ES-I3 (cell line): ENCODE results near the gene HHAT.

Source experiments
- H3K36me3 ChIP-seq: 2 replicates; pipeline ENCODE4 v1.6.1; 2013; ENCODE audit warnings: mild to moderate bottlenecking, low read length, control low read depth, moderate library complexity; ENCODE audit not compliant: insufficient read depth
- H3K4me1 ChIP-seq: 2 replicates; pipeline ENCODE4 v1.6.1; 2013; ENCODE audit warnings: mild to moderate bottlenecking, control low read depth, low read length; ENCODE audit not compliant: insufficient read depth
- H3K9ac ChIP-seq: 2 replicates; pipeline ENCODE4 v1.6.1; 2013; ENCODE audit warnings: low read depth, mild to moderate bottlenecking, low read length, moderate library complexity
- H3K9me3 ChIP-seq: 2 replicates; pipeline ENCODE4 v1.6.1; 2013; ENCODE audit warnings: mild to moderate bottlenecking, low read length, moderate library complexity; ENCODE audit not compliant: control insufficient read depth, insufficient read depth

HHAT gene

GRCh38 chr1:210587566-210587965 lies 258.9 kb downstream of the HHAT start:
- Histone ChIP-seq H3K36me3 (no peaks in the 10 kb centered on the region), H3K9ac (no peak overlapping the region), H3K4me1 (no peaks in the 10 kb centered on the region), H3K9me3 (no peaks in the 10 kb centered on the region)

DNA sequence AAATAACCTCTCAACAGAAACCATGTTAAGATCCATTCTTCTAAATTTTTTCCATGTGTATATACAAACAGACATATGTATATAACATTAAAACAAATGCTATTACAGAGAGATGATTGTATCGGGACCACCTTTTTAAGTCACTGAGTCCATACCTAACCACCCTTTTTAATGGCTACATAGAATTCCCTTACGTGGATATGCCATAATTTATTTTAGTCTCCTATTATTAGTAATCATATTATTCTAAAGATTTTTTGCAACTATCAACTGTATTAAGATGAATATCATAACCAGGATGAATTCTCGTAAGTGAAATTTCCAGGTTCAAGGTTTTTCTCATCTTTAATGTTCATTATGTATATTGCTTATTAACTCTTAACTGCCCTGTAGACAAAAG lies 259.7 kb downstream of the HHAT start:
- Histone ChIP-seq H3K4me1 (no peaks in the 10 kb centered on the region), H3K9ac (no peak overlapping the region), H3K36me3 (no peaks in the 10 kb centered on the region), H3K9me3 (no peaks in the 10 kb centered on the region)

- no peaks in the 10 kb centered on the region for H3K36me3 ChIP-seq
Measured at GRCh38 chr1:210588946-210589345, 260.2 kb downstream of the HHAT start.

GRCh38 chr1:210591214-210591613 lies 262.5 kb downstream of the HHAT start:
- H3K36me3 ChIP-seq, result no peaks in the 10 kb centered on the region

More at GRCh38 chr1:210588946-210589345, 260.2 kb downstream of the HHAT start:
- Histone ChIP-seq H3K9ac (no peak overlapping the region), H3K9me3 (no peaks in the 10 kb centered on the region), H3K4me1 (no peaks in the 10 kb centered on the region)

GRCh38 chr1:210594605-210595004 lies 265.9 kb downstream of the HHAT start:
- peaks cover 19% of the 10 kb centered on the region for H3K4me1 ChIP-seq
- H3K36me3 ChIP-seq, result no peaks in the 10 kb centered on the region
- no peaks in the 10 kb centered on the region for H3K9me3 ChIP-seq
- no peak overlapping the region for H3K9ac ChIP-seq

More at GRCh38 chr1:210591214-210591613, 262.5 kb downstream of the HHAT start:
- H3K9ac ChIP-seq, result no peak overlapping the region
- H3K4me1 ChIP-seq, result no peaks in the 10 kb centered on the region
- H3K9me3 ChIP-seq, result no peaks in the 10 kb centered on the region

DNA sequence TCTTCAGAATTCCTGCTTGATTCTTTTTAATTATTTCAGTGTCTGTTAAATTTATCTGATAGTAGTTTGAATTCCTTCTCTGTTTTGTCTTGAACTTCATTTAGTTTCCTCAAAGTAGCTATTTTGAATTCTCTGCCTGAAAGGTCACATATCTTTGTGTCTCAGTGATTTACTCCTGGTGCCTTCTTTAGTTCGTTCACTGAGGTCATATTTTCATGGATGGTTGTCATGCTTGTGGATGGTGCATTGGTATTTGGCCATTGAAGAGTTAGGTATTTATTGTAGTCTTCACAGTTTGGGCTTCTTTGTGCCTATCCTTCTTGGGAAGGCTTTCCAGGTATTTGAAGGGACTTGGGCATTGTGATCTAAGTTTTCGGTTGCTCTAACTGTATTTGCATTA lies 267.9 kb downstream of the HHAT start:
- no peaks in the 10 kb centered on the region for H3K9me3 ChIP-seq
- no peaks in the 10 kb centered on the region for H3K36me3 ChIP-seq
- no peak overlapping the region for H3K9ac ChIP-seq
- H3K4me1 ChIP-seq, result peaks cover 19% of the 10 kb centered on the region

GRCh38 chr1:210597555-210598134 lies 268.9 kb downstream of the HHAT start:
- Histone ChIP-seq H3K9me3 (no peaks in the 10 kb centered on the region), H3K36me3 (no peaks in the 10 kb centered on the region), H3K9ac (no peak overlapping the region), H3K4me1 (peaks cover 19% of the 10 kb centered on the region)

- Histone ChIP-seq H3K4me1 (peaks cover 19% of the 10 kb centered on the region), H3K9ac (no peak overlapping the region), H3K9me3 (no peaks in the 10 kb centered on the region), H3K36me3 (no peaks in the 10 kb centered on the region)
Measured at GRCh38 chr1:210598135-210598652, 269.5 kb downstream of the HHAT start.

- peaks cover 19% of the 10 kb centered on the region for H3K4me1 ChIP-seq
- H3K9me3 ChIP-seq, result no peaks in the 10 kb centered on the region
- H3K9ac ChIP-seq, result no peak overlapping the region
- no peaks in the 10 kb centered on the region for H3K36me3 ChIP-seq
Measured at GRCh38 chr1:210600421-210601159, 271.9 kb downstream of the HHAT start.

DNA sequence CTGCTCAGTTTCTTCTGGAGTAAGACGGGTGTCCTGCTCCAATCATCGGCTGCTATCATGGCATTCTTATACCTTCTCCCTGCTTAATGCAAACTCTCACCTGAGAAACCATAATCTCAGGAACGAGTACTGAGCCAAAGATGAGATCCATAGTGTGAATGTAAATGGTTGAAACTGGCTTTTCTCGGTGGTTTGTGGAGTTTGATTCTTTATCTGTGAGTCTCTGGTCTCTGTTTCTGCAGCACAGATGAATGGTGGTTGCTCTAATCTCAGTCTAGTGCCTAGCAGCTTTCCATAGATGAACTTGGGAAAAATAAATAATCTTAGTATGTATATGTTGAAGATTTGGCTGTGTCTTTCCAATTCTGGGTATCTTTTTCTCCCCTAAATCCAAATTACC lies 274.4 kb downstream of the HHAT start:
- H3K36me3 ChIP-seq, result no peaks in the 10 kb centered on the region
- peaks cover 7% of the 10 kb centered on the region; the same call in 1 of the 2 replicates for H3K4me1 ChIP-seq
- H3K9me3 ChIP-seq, result no peaks in the 10 kb centered on the region
- no peak overlapping the region for H3K9ac ChIP-seq

DNA sequence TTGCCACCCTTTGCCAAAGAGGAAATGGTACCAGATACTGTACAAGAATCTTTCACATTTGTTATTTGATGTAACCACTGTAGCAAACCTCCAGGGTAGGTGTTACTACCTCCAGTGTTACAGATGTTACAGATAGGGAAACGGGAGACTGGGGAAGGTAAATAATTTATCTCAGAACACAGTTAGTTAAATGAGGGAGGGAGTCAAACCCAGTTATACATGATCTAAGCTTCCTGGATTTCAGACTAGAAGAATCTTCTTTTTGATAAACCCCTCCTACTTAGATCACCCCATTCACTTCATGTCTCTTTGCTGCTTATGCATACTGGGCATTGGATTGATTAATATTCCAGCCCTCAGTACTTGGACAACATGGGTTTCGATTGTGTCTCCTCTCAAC lies 276.4 kb downstream of the HHAT start:
- no peaks in the 10 kb centered on the region for H3K9me3 ChIP-seq

DNA sequence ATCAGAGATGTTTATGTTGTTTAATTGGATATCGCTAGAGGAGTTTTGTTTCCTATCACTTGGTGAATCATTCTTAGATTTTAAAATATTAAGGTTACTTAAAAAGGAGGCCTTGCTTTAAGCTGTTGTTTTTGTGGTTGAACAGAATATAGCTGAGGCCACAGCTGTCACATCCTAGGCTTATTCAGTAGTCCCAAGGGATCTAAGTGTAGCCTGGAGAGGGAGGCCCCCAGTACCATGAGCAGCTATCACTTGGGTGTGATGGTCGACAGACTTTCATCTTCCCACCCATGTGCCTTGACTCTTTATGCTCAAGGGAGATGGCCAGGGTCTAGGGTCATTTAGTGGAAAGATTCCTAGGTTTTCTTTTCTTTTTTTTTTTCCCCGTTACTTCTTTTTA lies 278.7 kb downstream of the HHAT start:
- Histone ChIP-seq H3K9me3 (no peaks in the 10 kb centered on the region), H3K36me3 (no peaks in the 10 kb centered on the region), H3K9ac (no peak overlapping the region), H3K4me1 (no peaks in the 10 kb centered on the region)

More for the DNA sequence above, 276.4 kb downstream of the HHAT start:
- no peak overlapping the region for H3K9ac ChIP-seq
- no peaks in the 10 kb centered on the region for H3K36me3 ChIP-seq
- no peaks in the 10 kb centered on the region for H3K4me1 ChIP-seq

DNA sequence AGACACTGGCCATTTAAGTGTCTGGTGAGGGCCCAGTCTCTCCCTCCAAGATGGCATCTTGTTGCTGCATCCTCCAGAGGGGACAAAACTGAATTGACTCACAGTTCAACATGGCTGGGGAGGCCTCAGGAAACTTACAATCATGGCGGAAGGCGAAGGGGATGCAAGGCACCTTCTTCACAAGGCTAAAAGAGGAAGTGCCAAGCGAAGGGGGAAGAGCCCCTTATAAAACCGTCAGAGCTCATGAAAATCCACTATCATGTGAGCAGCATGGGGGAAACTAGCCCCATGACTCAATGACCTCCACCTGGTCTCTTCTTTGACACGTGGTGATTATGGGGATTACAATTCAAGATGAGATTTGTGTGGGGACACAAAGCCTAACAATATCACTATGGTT lies 280.1 kb downstream of the HHAT start:
- no peaks in the 10 kb centered on the region for H3K4me1 ChIP-seq
- H3K36me3 ChIP-seq, result no peaks in the 10 kb centered on the region
- no peak overlapping the region for H3K9ac ChIP-seq
- H3K9me3 ChIP-seq, result no peaks in the 10 kb centered on the region

GRCh38 chr1:210616356-210616755 lies 287.7 kb downstream of the HHAT start:
- Histone ChIP-seq H3K4me1 (no peaks in the 10 kb centered on the region), H3K36me3 (no peaks in the 10 kb centered on the region), H3K9ac (no peak overlapping the region), H3K9me3 (no peaks in the 10 kb centered on the region)

GRCh38 chr1:210617293-210617692 lies 288.6 kb downstream of the HHAT start:
- Histone ChIP-seq H3K4me1 (no peaks in the 10 kb centered on the region), H3K9me3 (no peaks in the 10 kb centered on the region), H3K9ac (no peak overlapping the region), H3K36me3 (no peaks in the 10 kb centered on the region)
